Activated CD4-positive, alpha-beta T cell treated with anti-CD3 and anti-CD28 coated beads, Interleukin-2, amount 10 ng/mL, durations not matched to agents 24 days and 14 days (primary cell): Measurements from ENCODE around the gene MME. TPM values are rescaled to one million over a fixed set of nuclear protein-coding genes. Genes with fewer than 3 reads are reported as not detected.
A peak's percentile ranks its signal among the peaks of the same experiment; 100 is the strongest.

ENCODE experiments used
- DNase-seq: peaks from one replicate; pipeline ENCODE4 v3.0.0; 2022
- H3K27ac Mint-ChIP-seq: one replicate; pipeline ENCODE4 v1.8.0; 2022; ENCODE audit warnings: mild to moderate bottlenecking, mixed read lengths
- H3K27me3 Mint-ChIP-seq: one replicate; pipeline ENCODE4 v1.8.0; 2022; ENCODE audit warnings: mixed read lengths
- H3K36me3 Mint-ChIP-seq: one replicate; pipeline ENCODE4 v1.8.0; 2022; ENCODE audit warnings: low read depth, mild to moderate bottlenecking, mixed read lengths
- H3K4me1 Mint-ChIP-seq: one replicate; pipeline ENCODE4 v1.8.0; 2021; ENCODE audit warnings: mixed read lengths
- H3K4me3 Mint-ChIP-seq: one replicate; pipeline ENCODE4 v1.8.0; 2022; ENCODE audit warnings: mild to moderate bottlenecking, moderate library complexity, mixed read lengths
- H3K9me3 Mint-ChIP-seq: one replicate; pipeline ENCODE4 v1.8.0; 2021; ENCODE audit warnings: mixed read lengths
- intact Hi-C: fragments of 100-400 bp; cut with micrococcal nuclease; formaldehyde crosslinking; loops from one replicate; pipeline ENCODE4 v1.15.1; 2023
- total RNA-seq: library from RNA; stranded (reverse); gene quantifications from 2 replicates; pipeline ENCODE4 v1.2.3, GENCODE V29; 2022

The MME gene
- not detected in 2 replicates for total RNA-seq

DNA sequence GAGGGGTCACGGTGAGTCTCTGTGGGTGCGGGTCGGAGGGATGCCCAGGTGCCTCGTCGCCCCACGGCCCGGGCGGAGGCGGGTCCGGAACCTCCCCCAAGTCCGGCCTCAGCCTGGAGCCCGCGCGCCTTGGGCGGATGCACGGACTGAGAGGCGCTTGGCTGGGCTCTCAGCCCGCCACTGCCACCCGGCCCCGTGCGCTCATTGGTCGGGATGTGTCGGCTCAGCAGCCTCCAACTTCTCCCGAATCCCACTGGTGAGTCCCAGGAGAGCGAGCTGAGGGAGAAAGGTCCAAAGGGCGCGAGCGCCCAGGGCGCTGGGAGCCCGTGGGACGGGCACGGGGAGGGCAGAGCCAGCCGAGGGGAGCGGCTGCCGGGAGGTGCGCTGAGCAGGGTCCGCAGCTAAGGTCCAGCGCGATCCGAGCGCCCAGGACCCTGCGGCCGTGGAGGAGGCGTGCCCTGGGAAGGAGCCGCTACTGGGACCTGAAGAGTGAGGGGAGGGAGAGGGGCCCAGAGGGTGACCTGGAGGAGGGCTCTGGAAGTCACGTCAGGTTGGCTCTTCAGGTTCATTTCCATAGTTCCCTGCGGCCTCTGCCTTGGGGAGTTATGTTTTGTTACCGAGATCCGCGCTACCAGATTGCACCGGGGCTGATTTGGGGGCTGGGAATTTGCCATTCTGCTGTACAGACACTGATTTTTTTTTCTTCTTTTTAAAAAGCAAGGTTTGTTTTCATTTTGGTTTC lies at the start of gene MME:
MME (plus strand) TSS at position 574 of the 742 bp plus-strand sequence. CDS start 3,849 bp downstream, outside the sequence.
- Mint-ChIP-seq H3K4me3 (peak within 1 kb of the TSS; percentile 52), H3K36me3 (no peaks in the 10 kb centered on the region), H3K27me3 (peaks cover 38% of the 10 kb centered on the region), H3K9me3 (no peaks in the 10 kb centered on the region), H3K4me1 (peaks cover 7% of the 10 kb centered on the region), H3K27ac (no peak within 1 kb of the TSS)
- DNase-seq: no peak
- intact Hi-C loops: no loop called here

GRCh38 chr3:155031186-155031585 lies 48.9 kb upstream of the MME start:
- intact Hi-C loops: no loop called here
- H3K27me3 Mint-ChIP-seq: no peaks in the 10 kb centered on the region
- no peak for DNase-seq
- H3K9me3 Mint-ChIP-seq: no peaks in the 10 kb centered on the region
- no peak overlapping the region for H3K27ac Mint-ChIP-seq
- no peak overlapping the region for H3K4me3 Mint-ChIP-seq
- no peaks in the 10 kb centered on the region for H3K4me1 Mint-ChIP-seq
- H3K36me3 Mint-ChIP-seq: no peaks in the 10 kb centered on the region

GRCh38 chr3:155032918-155033317 lies 47.2 kb upstream of the MME start:
- Mint-ChIP-seq H3K27me3 (no peaks in the 10 kb centered on the region), H3K4me1 (no peaks in the 10 kb centered on the region), H3K36me3 (no peaks in the 10 kb centered on the region), H3K27ac (no peak overlapping the region), H3K4me3 (no peak overlapping the region), H3K9me3 (no peaks in the 10 kb centered on the region)
- no peak for DNase-seq
- intact Hi-C loops: no loop called here

DNA sequence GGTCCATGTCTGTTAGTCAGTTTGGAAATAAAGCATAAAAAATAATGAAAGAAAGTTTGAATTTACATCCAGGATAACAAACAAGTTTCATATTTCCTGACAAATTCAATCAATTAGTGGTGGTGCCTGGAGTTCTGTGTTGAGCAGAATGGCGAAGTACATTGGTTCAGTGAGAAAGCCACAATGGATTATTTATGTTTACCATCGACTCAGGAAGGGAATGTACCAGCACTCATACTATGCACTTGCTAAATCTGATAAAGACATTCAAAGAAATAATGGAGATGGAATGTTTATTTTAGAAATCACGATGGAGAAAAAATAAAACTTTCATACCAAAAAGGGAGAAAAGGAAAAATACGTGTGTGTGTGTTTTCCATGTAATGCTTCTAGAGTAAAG lies 45.3 kb upstream of the MME start:
- no peak for DNase-seq
- H3K27ac Mint-ChIP-seq: no peak overlapping the region
- intact Hi-C loops: no loop called here
- no peaks in the 10 kb centered on the region for H3K9me3 Mint-ChIP-seq
- no peak overlapping the region for H3K4me3 Mint-ChIP-seq
- H3K4me1 Mint-ChIP-seq: no peaks in the 10 kb centered on the region
- H3K36me3 Mint-ChIP-seq: no peaks in the 10 kb centered on the region
- H3K27me3 Mint-ChIP-seq: no peaks in the 10 kb centered on the region

- intact Hi-C loops: no loop called here
- Mint-ChIP-seq H3K4me1 (no peaks in the 10 kb centered on the region), H3K27ac (no peak overlapping the region), H3K36me3 (no peaks in the 10 kb centered on the region), H3K9me3 (no peaks in the 10 kb centered on the region), H3K27me3 (no peaks in the 10 kb centered on the region), H3K4me3 (no peak overlapping the region)
- DNase-seq: no peak
Measured at GRCh38 chr3:155035553-155035952, 44.6 kb upstream of the MME start.

DNA sequence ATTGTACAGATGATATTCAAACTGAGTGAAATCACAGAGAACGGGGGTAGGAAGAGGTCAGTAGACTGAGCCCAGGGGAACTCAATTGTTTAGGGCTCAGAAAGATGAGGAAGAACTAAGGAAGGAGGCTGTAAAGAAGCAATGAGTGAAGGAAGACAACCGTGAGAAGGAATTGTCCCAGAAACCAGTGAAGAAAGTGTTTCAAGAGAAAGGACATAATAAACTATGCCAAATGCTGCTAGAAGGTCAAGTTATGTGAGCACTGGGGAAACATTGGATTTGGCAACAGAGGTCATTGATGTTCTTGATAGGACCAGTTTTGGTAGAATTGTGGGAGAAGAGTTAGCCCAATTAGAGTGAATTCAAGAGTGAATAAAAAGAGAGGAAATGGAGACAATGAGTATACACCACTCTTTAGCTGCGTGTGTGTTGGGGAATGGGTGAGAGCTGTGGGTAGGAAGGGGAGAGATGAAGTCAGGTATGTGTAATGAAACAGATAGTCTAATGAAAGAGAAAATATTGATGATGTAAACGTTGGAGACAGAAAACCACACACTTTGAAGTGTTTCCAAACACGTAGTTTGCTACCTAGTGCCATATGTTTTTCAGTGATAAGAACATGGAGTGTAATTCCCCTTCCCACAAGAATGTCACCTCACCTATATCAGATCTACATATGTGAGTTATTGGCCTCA lies 42.5 kb upstream of the MME start:
- no peaks in the 10 kb centered on the region for H3K36me3 Mint-ChIP-seq
- no peak overlapping the region for H3K4me3 Mint-ChIP-seq
- no peaks in the 10 kb centered on the region for H3K4me1 Mint-ChIP-seq
- no peak for DNase-seq
- no peak overlapping the region for H3K27ac Mint-ChIP-seq
- intact Hi-C loops: no loop called here
- no peaks in the 10 kb centered on the region for H3K9me3 Mint-ChIP-seq
- H3K27me3 Mint-ChIP-seq: no peaks in the 10 kb centered on the region

DNA sequence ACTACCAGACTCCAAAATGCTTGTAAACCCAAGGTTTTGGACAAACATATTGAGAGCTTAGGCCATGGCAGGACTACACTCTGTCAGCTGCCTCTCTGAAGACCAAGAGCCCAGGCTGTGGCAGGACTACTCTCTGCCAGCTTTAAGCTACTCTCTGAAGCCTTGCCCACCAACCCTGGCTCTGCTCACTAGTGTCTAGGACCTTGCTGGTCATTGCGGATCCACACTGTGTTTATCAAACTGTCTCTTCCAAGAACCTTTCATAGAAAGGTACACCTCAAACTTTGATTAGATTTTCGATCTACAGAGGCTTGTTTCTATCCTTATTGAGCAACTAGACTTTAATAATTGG lies 41.9 kb upstream of the MME start:
- no peak overlapping the region for H3K4me3 Mint-ChIP-seq
- H3K27me3 Mint-ChIP-seq: no peaks in the 10 kb centered on the region

GRCh38 chr3:155046935-155047334 lies 33.2 kb upstream of the MME start:
- Mint-ChIP-seq H3K27me3 (no peaks in the 10 kb centered on the region), H3K27ac (no peak overlapping the region), H3K4me3 (no peak overlapping the region), H3K4me1 (no peaks in the 10 kb centered on the region), H3K9me3 (peaks cover 3% of the 10 kb centered on the region), H3K36me3 (no peaks in the 10 kb centered on the region)
- intact Hi-C loops: no loop called here
- DNase-seq: no peak

More for the DNA sequence above, 41.9 kb upstream of the MME start:
- no peak for DNase-seq
- intact Hi-C loops: no loop called here
- Mint-ChIP-seq H3K4me1 (no peaks in the 10 kb centered on the region), H3K9me3 (no peaks in the 10 kb centered on the region), H3K27ac (no peak overlapping the region), H3K36me3 (no peaks in the 10 kb centered on the region)

DNA sequence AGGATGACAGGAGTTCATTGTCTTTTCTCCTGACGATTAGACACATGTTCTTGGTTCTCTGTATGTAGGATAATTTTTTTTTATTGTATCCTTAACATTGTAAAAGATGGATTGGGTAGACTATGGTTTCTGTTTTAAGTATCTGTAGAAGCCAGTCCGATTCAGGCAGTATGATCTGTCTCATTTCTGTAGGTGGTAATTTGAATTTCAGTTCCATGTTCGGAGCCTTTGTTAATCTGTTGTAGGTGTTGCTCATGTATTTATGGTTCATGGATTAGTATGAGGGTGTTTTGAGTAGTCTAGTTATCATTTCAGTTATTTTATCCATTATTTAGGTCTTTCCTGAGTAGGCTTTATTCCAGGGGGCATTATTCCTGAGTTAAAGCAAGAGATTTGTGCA lies 32.4 kb upstream of the MME start:
- peaks cover 3% of the 10 kb centered on the region for H3K9me3 Mint-ChIP-seq
- no peak overlapping the region for H3K4me3 Mint-ChIP-seq
- H3K27me3 Mint-ChIP-seq: no peaks in the 10 kb centered on the region
- intact Hi-C loops: no loop called here
- H3K4me1 Mint-ChIP-seq: no peaks in the 10 kb centered on the region
- DNase-seq: no peak
- H3K27ac Mint-ChIP-seq: no peak overlapping the region
- no peaks in the 10 kb centered on the region for H3K36me3 Mint-ChIP-seq

- DNase-seq: no peak
- Mint-ChIP-seq H3K36me3 (no peaks in the 10 kb centered on the region), H3K9me3 (peaks cover 17% of the 10 kb centered on the region), H3K4me1 (no peaks in the 10 kb centered on the region), H3K4me3 (no peak overlapping the region), H3K27me3 (no peaks in the 10 kb centered on the region), H3K27ac (no peak overlapping the region)
- intact Hi-C loops: no loop called here
Measured at GRCh38 chr3:155049959-155050358, 30.2 kb upstream of the MME start.

- Mint-ChIP-seq H3K4me3 (no peak overlapping the region), H3K27me3 (no peaks in the 10 kb centered on the region), H3K27ac (no peak overlapping the region), H3K9me3 (peaks cover 17% of the 10 kb centered on the region), H3K4me1 (no peaks in the 10 kb centered on the region), H3K36me3 (no peaks in the 10 kb centered on the region)
- intact Hi-C loops: no loop called here
- no peak for DNase-seq
Measured at GRCh38 chr3:155052470-155052869, 27.6 kb upstream of the MME start.

DNA sequence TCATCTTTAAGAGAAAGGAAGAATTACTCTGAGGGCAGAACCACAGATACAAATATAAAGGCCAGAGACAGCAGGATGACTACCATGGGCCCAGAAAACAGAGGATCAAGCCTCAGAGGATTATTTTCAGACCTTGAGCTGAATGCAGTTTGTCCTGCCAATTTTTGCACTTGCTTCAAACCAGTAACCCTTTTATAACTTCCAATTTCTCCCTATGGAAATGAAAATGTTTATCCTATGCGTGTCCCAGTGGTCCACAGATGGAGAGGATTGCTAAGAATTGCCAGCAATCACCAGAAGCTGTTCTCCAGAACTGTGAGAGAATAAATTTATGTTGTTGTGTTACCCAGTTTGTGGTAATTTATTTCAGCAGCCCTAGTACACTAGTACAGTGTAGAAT lies 26.4 kb upstream of the MME start:
- no peak overlapping the region for H3K4me3 Mint-ChIP-seq
- H3K27ac Mint-ChIP-seq: no peak overlapping the region
- H3K27me3 Mint-ChIP-seq: no peaks in the 10 kb centered on the region
- no peak for DNase-seq
- H3K9me3 Mint-ChIP-seq: peaks cover 17% of the 10 kb centered on the region
- H3K36me3 Mint-ChIP-seq: no peaks in the 10 kb centered on the region
- H3K4me1 Mint-ChIP-seq: no peaks in the 10 kb centered on the region
- intact Hi-C loops: no loop called here

DNA sequence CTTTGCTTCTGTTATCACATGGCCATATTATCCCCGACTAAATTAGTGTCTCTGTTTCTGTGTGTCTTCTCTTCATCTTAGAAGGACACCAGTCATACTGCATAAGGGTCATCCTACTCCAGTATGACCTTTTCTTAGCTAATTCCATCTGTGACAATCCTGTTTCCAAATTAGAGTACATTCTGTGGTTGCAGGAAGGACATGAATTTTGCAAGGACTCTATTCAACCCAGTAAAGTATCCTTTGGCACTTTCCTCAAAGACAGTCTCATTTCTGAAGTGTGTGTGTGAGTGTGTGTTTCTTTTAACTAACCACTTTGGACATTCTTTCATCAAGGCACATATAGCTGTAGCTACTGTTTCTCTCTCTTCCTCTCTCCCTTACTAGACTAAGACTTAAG lies 15.2 kb upstream of the MME start:
- no peaks in the 10 kb centered on the region for H3K9me3 Mint-ChIP-seq

GRCh38 chr3:155065537-155065936 lies 14.6 kb upstream of the MME start:
- Mint-ChIP-seq H3K9me3 (no peaks in the 10 kb centered on the region), H3K36me3 (no peaks in the 10 kb centered on the region), H3K4me3 (no peak overlapping the region), H3K27me3 (no peaks in the 10 kb centered on the region), H3K4me1 (no peaks in the 10 kb centered on the region), H3K27ac (no peak overlapping the region)
- intact Hi-C loops: no loop called here
- DNase-seq: no peak

More for the DNA sequence above, 15.2 kb upstream of the MME start:
- H3K4me3 Mint-ChIP-seq: no peak overlapping the region
- H3K36me3 Mint-ChIP-seq: no peaks in the 10 kb centered on the region
- no peaks in the 10 kb centered on the region for H3K27me3 Mint-ChIP-seq
- DNase-seq: no peak
- intact Hi-C loops: no loop called here
- H3K4me1 Mint-ChIP-seq: no peaks in the 10 kb centered on the region
- H3K27ac Mint-ChIP-seq: no peak overlapping the region

DNA sequence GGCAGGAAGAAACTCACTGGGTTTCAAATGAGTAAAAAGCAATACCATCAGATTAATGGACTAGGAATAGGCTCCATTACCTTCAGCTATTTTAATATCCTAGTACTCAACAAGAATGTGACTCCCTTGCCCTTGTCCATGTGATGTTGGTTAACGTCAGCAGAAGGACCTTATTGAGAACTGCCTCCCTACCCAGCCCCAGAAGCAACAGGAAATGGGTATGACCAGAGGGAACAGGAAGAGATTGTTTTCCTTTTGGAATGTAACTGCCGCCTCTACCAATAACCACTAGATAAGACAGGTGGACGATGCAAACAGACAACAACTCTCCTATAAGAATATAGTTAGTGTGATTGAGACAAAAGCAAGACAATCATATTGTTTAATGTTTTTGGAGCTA lies 10.4 kb upstream of the MME start:
- no peak for DNase-seq
- no peak overlapping the region for H3K27ac Mint-ChIP-seq
- intact Hi-C loops: no loop called here
- no peaks in the 10 kb centered on the region for H3K27me3 Mint-ChIP-seq
- no peaks in the 10 kb centered on the region for H3K9me3 Mint-ChIP-seq
- no peaks in the 10 kb centered on the region for H3K36me3 Mint-ChIP-seq
- H3K4me3 Mint-ChIP-seq: no peak overlapping the region
- H3K4me1 Mint-ChIP-seq: no peaks in the 10 kb centered on the region
